ENCODE data around the gene MYRIP.

GRCh38 chr3:40299721-40300335 is 490.4 kb downstream of the MYRIP start:
- no peak for TF ChIP-seq CTCF (IDR thresholded peaks at IDR 0.05; ENCODE audit: low read depth, low read length)
- no peak for TF ChIP-seq POLR2A (IDR thresholded peaks at IDR 0.05; ENCODE audit: extremely low read depth, insufficient read length)
- TF ChIP-seq MYC (IDR thresholded peaks at IDR 0.05; ENCODE audit: low read depth, low read length) = no peak
- no peak for TF ChIP-seq MAX (IDR thresholded peaks at IDR 0.05; ENCODE audit: low read depth, low read length)
